GM18858 (cell line): ENCODE data around the gene TTC23L.
A peak's percentile ranks its signal among the peaks of the same experiment; 100 is the strongest.
"Not testable (repeated sequence)": the region's sequence is repeated elsewhere in the genome, so short reads cannot be mapped to it uniquely, and the experiment has no call there.

ENCODE experiments used
- ATAC-seq: cut with Tn5 transposase; IDR thresholded peaks from one replicate; pipeline ENCODE4 v1.9.1; 2021; ENCODE audit not compliant: unreplicated experiment

Gene TTC23L, protein sequence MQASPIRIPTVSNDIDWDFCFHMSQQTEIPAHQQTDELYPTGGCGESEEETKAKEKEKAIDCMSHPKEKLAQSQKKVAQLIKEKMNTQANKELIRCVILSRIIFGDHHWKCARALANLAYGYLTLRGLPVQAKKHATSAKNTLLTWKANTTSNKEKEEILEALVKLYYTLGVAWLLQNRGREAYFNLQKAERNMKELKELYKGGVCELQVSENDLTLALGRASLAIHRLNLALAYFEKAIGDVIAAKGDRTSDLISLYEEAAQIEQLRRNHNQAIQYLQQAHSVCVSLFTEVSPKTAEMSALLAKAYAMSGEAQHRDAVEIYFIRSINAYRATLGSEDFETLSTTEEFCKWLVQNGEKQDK

DNA sequence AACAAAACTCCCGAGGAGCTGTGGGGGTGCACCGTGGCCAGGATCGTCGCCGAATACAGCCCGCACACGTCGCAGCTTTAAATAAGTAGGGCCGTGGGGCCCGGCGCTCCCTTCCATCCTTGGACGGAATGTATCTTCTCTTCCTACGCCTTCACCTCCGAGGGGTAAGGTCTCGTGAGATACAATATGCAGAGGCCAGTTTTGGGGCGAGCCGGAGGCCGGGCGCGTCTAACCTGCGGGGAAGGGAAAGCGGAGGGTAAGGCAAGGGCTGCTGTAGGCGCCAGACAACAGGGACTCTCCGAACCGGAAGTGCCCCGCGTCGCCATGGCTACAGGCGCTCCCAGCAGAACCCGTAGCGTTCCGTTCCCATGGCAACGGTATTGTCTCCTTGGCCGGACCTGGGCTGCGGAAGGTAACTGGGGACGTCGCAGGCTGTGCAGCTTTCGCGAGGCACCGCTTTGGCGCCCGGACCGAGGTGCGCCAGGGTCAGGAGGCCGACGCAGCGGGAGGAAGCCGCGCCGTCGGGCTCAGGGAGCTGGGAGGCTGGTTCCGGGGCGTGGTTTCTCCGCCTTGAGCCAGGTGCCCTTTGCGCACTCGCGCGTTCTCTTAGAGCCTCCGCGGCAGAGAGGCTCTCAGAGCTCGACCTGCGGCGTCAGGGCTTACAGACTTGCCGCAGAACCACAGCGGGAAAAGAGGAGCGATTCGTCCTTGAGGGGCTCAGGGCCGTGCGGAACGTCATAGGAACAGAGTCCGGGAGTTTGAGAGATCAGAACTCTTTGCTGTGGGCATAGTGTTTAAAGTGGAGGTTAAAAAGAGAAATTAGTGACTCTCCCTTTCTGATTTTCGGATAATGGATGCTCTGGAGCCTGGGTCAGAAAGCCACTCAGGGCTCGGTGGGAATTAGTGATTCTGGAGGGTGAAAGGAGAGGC is at the start of gene TTC23L:
Gene TTC23L, plus strand, starts transcription at position 380 of the 930 bp plus-strand sequence. CDS start 1,508 bp downstream, outside the sequence.
- ATAC-seq: peak; percentile 96

DNA sequence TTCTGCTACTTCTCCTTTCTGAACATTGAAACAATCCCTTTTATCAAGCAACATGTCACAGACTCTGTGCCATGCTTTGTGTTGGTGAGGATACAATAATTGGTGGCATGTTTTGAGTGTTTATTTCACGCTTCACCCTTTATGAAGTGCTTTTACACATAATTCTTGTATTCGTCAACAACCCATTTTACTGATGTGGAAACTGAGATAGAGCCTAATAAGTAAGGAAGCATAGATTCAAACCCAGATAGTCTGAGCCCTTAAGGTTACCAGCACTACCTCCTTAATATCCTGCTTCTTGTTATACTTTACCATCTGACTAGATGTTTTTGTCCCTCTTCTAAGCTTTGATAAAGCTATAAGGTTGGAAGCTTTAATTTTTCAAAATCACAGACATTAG is 49.3 kb upstream of the TTC23L start:
- ATAC-seq: no peak

DNA sequence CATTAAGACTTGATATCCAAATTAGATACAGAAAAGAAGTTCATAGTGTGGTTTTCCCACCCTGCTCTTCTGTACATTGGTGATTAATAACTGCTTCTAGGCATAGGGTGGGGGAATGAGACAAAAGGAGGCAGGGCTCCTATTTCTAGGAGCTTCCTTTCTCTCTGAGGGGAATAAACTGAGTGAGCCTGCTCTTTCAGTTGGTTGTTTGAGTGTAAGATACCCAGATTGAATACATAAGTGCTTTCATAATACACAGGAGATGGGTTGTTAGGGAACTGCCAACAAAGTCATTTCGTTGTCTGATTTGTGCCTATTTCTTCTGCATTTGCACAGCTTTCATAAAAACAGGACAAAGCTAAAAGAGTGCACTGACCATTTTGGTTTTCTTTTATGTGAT is 48.9 kb upstream of the TTC23L start:
- no peak for ATAC-seq

DNA sequence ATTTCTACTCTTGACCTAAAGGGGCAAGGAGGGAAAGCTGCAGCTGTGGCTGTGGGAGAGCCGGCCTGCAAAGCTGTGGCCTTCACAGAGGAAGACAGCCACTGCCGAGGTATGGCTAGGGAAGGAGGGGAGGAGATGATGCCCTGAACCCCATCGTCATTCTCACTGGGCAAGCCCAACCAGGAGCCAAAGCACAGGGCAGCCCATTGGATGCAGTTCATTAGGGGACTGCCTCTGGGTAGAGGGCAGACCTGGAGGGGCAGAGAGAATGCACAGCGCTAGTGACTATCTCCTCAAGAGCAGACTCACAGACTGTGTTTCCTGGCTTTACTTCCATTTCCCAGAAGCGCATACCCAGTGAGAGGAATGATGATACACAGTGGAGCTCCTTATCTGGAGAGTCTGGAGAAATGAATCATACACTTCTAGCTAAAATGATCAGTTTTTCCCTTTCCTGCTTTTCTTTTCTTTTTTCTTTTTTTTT is 47.2 kb upstream of the TTC23L start:
- ATAC-seq: no peak

DNA sequence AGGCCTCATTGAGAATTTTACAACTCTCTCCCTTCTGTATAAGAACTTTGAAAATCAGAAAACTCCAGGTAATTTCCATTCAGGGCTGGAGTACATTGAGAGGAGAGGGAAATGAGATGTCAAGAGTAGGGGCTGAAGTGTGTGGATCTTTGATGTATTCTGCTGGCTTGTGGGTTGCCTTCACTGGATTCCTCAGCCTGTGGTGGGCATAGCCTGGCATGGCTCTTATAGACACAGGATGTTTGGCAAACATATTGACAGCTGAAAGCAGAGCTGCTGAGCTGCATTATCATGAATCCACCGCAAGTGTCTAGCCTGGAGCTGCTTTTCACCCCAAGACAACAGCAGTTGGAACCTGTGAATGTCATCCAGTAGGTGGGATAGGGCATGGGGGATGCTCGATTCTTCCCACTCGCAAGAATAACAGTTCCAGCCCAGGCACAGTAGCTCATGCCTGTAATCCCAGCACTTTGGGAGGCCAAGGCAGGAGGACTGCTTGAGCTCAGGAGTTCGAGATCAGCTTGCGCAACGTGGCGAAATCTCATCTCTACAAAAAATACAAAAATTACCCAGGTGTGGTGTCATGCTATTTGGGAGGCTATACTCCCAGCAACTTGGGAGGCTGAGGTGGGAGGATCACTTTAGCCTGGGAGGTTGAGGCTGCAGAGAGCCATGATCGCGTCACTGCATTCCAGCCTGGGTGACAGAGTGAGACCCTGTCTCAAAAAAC is 36.0 kb upstream of the TTC23L start:
- no peak for ATAC-seq

DNA sequence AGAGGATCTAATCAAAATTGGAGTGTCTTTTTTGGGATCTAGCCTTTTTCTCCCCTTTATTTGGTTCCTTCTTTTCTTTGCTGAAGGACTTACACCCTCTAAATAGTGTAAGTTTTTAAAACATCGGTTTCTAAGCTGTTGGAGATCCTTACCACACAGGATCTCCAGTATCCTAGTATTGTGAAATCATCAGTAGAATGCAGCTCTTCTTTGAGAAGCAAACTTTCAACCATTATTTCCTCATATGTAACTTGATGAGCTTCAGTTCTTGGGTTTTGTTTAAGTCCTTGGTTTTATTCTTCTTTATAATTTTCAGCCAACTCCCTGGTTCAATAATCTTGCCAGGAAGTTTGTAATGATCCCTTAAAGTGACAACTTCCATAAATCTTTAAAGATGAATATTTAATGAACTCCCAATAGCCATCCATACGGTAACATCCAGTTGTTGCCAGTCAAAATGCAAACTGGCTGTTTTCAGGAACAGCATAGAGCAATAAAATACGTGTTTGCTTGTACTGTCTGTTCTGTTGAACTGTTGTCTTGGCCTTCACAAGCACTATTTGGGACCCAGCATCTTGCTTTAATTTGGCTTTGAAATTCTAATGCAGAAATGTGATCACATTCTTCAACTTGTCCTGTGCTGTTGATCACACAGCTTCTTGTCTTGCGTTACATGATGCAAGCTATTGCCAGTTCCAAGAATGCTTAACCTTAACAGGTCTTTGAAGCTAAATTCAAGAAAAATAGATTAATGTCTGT is 34.8 kb upstream of the TTC23L start:
- ATAC-seq: no peak

DNA sequence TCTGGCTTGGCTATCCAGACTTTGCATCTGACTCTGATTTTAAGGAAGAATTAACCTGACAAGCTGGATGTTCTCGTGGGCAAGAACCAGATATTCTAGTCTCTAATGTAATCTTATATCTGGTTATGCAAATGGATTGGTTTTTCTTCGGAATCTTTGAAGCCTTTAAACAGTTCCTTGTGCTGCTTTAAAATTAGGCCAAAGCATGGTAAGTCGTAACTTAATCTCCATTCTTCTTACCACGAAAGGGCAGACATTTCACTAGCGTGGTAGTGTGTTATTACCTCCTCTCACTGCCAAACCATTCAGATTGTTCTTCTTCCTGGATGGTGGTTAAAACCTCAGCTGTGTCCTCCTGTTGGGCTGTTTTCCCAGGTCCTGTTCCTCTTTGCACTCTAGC is 34.1 kb upstream of the TTC23L start:
- no peak for ATAC-seq

DNA sequence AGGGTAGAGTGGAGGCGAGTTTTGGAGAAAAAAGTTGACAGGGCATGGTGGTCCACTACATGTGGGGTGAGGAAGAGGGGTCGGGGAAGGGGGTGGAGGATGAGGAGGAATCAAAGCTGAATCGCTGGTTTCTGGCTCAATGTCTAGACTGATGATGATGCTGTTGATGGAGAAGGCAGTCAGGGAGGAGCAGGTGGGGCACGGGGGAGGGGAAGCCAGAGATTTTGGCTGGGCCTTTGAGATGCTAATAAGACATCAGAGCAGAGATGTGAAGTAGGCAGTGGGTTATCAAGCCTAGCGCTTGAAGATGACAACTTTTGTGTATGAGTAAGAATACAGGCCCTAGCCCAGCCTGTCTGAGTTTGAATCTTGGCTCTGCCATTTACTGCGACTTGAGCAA is 32.4 kb upstream of the TTC23L start:
- no peak for ATAC-seq

DNA sequence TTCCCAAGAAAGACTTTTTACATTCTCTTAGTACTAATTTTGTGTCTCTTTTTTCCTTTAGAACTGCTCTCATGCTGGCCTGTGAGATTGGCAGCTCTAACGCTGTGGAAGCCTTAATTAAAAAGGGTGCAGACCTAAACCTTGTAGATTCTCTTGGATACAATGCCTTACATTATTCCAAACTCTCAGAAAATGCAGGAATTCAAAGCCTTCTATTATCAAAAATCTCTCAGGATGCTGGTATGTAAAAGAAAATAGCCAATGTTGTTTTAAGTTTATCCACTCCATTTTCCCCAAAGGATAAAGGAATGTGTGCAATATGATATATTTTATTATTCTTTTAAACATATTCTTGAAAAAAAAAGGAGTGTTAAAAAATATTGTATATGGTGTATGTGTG is 27.3 kb upstream of the TTC23L start:
- ATAC-seq: no peak

DNA sequence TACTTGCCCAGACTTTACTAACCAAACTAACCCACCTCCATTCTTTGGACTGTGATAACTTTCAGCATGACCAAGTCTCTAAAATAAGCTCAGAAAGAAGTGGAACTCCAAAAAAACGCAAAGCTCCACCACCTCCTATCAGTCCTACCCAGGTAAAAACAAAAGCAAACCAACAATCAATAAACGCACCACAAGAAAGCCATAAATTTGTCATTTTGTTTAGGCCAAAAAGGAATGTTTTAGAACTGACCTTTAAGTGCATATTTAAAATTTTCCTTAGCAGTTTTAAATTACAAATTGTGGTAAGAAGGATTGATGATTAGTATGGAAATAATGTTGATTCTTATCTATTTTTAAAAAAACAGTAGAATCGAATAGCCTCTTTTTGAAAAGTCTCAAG is 25.5 kb upstream of the TTC23L start:
- no peak for ATAC-seq

DNA sequence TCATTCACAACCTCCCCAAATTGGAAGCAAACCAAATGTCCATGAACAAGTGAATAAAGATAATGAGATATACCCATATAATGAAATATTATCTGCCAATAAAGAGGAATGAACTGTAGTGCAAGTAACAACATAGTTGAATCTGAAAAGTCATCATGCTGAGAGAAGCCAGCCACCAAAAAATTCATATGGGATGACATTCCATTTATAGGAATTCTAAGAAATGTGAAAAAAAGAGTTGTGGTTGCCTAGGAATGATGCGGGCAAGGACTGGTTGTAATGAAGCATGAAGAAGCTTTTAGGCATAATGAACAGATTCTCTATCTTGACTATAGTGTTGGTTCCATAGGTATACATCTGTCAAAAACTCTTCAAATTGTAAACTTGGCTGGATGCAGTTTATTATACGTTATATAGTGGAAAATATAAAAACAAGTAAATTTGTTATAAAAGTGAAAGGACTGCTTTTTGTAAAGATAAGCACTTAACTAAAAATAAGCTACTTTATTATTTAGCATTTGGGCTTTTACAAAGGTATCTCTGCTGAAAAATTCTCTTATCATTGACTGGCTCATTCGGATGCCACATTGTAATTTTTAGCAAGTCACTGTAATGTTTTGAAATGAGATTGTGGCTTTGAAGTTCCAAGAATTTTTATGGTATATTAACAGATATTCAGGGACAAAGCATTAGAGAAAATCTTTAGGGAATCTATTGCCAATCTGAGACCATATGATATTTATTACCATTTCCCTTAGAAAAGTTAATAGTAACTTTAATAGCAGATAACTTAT is 21.2 kb upstream of the TTC23L start:
- ATAC-seq: no peak

DNA sequence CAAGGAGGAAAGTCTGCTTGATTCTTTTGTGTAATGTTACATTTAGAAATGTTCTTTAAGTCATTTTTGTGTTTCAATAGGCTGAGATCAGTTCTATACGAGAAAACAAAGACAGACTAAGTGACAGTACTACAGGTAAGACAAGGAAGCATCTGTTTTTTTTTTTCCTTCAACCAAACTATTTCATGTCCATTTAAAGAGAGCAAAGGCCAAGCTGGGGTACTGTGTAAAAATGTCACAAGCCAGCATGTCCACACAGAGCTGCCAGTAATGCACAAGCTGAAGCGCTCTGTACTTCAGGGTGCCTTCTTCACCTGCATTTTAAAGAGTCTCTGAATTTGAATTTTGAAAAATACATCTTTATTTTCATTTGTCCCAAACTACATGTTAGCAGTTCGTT is 20.2 kb upstream of the TTC23L start:
- ATAC-seq: no peak

DNA sequence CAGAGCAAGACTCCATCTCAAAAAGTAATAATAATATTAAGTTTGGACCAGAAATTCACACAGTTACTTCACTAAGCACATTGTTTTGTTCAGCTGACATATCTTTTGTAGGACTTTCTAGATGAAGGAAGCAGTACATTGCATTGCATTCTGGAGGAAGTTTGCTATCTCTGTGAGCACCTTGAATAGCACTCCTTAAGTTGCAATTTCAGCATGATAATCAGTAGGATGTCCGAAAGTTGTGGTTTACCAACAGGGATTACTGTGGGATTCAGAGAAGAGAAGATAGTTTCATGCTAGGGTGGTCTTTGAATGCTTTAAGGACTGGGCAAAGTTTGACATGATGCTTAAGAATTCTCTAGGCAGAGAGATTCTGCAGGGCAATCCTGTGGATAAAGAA is 18.4 kb upstream of the TTC23L start:
- no peak for ATAC-seq

DNA sequence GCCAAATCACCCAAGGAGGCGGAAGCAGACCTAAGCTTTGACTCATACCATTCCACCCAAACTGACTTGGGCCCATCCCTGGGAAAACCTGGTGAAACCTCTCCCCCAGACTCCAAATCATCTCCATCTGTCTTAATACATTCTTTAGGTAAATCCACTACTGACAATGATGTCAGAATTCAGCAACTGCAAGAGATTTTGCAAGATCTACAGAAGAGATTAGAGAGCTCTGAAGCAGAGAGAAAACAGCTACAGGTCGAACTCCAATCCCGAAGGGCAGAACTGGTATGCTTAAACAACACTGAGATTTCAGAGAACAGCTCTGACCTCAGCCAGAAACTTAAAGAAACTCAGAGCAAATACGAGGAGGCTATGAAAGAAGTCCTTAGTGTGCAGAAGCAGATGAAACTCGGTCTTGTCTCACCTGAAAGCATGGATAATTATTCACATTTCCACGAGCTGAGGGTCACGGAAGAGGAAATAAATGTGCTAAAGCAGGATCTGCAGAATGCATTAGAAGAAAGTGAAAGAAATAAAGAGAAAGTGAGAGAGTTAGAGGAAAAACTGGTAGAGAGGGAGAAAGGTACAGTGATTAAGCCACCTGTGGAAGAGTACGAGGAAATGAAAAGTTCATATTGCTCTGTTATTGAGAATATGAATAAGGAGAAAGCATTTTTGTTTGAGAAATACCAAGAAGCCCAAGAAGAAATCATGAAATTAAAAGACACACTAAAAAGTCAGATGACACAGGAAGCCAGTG is 15.8 kb upstream of the TTC23L start:
- no peak for ATAC-seq

DNA sequence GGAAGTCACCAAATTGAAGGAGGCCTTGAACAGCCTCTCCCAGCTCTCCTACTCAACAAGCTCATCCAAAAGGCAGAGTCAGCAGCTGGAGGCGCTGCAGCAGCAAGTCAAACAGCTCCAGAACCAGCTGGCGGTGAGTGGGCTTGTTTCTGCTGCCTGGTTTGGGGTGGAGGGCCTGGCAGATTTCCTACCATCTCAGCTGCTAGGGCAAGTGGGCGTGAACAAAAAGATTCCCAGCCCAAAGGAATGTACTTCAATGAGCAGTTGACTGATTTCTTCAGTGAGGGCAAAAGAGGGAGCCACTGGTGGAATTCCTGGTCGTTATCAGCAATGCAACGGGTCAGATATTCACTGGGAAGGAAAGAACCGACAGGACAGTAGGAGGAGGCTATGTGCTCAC is 12.6 kb upstream of the TTC23L start:
- no peak for ATAC-seq

DNA sequence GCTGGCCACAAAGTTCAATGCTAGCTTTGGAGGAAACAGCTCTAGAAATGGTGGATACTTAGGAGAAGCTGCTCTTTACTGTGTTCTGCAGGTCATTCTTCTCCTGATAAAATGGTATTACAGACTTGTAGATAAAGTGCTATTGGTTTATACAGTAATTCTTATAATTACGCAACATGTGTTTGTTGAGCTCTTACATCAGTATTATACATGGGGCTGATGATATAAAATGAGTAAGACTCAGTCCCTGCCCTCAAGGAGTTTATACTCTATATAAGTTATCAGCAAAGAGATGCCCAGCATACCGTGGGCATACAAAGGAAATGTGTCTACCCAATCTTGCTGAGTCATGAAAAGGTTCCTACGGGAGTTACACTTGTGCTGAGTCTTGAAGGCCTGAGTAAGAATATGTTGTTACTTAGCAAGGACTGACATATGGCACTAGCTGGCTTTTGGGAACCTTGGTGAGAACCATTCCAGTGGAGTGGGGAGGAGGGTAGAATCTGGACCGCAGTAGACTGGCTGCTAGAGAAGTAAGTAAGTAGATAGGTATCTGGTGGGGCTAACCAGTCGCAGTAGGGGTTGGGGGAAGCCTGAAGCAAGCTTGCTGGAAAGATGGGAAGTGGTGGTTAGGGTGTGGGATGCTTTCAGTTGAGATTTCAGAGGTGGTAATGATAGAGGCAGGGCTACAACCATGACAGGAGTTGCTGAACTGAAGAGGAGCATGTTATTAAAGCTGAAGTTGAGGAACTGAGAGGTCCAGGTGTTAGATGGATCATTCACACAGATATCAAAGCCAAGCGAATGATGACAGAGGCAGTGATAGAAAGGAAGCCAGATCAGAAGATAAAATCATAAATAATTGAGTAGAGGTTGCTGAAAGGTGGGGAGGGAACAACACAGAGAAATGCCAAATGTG is 11.1 kb upstream of the TTC23L start:
- ATAC-seq: no peak

DNA sequence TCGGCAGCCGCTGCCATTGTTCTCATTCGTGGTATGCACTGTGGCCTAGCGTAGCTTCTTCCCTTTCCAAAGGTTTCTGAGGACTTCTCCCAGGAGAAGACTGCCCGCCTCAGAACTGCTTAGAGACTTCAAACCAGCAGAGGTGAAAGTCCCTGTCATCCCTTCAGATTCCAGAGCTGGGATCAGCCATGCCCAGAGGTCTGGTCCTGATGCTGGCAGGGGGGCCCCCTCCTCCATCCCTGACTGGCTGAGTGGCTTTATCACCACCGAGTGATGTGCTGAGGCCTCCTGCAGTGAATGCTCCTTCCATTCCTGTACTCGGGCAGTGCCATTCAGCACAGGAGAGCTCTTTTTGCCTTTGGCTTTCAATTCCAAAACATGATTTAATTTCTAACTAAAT is 8.1 kb upstream of the TTC23L start:
- ATAC-seq: not testable (repeated sequence)

DNA sequence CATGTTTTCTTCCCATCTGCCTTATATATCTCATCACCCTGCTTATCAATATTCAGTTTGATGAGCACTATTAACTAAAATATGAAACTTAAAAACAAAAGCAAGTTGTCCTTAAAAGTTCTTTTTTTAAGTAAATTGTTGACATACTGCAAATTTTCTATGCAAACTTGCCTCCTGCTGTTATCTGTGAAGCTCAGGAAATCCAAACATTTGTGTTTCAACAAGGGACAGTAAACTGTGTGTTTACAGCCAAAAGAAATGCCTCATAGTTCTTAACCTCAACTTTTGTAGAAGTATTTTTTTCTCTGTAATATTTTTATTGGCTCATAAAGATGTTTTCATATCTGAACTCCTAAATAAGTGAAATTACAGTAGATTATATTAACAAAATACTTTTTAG is 7.7 kb upstream of the TTC23L start:
- no peak for ATAC-seq
